ENCODE results near the gene DOCK8. TPM values are rescaled to one million over a fixed set of nuclear protein-coding genes. Genes with fewer than 3 reads are reported as not detected.

The DOCK8 gene
- total RNA-seq, 1 donor = 73.2 TPM

DNA sequence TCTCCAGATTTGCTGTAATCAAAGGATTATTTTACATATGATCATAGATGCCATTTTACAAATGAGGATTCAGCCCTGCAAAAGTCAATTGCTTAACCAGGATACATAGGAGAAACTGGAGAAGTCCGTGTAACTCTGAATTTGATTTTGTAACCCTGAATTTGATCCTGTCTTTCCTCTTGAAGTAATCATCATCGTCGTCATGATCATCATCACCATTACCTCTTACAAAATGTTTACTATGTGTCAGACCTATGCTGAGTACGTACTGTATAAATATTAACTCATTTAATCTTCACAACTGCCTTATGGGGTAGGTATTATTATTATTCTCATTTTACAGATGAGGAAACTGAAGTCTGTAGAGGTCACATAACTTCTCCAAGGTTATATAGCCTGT is 271.5 kb downstream of the DOCK8 start:
- no peak for DNase-seq (ENCODE audit: low read depth in 2 of 3, low spot score in 2 of 3)

DNA sequence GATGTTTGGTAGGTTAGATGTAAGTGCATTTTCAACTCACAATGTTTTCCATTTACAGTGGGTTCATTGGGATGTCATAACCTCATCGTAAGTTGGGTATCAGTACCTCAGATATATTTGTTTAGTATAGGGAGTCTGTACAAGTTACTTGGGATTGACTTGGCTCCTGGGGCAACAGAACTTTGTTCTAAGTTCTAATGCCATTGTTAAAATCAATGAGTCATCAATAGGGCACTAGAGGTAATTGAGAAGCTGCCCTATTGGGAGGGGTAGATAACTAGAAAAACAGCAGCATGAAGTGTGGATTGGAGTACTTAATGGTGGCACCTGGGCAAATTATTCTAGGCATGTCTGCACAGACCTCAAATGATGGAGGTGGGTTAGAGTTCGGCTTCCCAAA is 272.8 kb downstream of the DOCK8 start:
- no peak for DNase-seq (ENCODE audit: low read depth in 2 of 3, low spot score in 2 of 3)

DNA sequence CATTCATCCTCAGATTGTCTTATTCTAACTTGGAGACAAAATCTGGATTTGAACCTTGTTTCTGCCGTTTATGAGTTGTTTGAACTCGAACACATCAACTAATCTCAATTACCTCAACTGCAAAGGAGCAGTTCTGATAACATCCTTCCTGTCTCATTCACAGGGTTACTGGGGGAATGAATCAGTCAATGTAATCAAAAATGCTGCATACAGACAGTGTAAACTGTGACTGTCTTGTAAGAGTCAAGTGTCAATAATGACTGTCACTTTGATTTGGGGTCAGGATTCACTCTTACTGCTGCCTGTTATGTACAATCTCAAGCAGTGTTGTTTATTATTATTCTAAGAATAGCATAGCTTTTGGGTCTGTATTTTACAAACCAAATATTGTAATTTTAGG is 273.8 kb downstream of the DOCK8 start:
- DNase-seq (ENCODE audit: low read depth in 2 of 3, low spot score in 2 of 3) = no peak

DNA sequence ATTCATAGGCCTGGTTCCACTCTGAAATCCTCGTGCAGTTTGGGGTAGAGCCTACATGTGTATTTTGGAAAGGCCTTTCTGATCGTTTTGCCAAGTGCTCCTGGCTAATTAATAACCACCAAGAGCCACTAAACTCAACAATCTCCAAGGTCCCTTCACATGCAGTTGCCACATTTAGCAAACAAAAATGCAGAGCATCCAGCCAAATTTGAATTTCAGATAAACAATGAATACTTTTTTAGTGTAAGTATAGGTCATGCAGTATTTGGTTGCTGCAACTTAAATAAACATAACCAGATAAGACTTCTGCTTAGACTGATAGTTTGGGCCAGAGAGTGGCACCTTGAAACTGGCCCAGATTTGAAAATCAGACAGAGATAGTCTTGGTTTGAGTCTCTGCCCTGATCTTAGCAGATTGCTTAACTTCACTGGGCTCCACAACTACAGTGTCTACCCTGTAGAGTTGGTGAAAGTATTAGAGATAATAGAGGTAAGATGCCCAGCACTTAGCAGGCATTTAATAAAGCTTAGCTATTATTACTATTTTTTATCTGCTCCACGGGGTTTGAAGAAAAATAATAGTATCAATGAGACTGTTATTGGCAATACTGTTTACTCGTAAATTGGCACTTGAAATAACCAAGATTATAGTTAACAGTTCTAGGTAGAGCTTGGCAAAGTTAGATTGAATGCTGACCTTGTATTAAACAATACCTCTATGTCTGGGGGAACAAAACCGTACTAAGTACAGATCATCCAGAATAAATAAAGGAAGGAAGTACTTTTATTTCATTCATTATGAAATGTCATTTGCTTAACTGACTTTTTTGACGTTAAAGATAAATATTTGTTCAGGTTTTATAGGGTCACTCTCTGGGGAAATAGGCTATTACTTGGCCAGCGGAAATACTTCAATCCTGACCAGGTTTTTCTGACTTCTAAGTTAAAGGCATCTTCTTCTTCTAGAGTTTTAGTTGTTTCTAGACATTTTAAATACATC is 274.8 kb downstream of the DOCK8 start:
- no peak for DNase-seq (ENCODE audit: low read depth in 2 of 3, low spot score in 2 of 3)

DNA sequence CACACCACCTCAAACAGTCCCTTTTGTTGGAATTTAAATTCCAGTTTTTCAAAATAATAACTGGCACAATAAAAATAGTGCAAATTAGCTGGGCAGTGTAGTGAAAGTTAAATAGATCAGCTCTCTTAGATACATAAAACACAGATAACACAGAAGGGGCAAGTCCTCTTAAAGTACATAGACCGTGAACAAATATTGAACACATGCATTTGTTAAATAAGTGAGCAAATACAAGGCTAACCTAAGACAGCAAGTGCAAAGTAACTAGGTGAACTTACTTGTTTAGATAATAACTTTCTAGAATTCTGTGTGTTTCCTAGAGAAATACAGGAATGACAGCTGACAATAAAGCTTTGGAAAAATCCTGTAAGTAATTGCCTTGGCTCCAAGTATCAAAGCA is 280.1 kb downstream of the DOCK8 start:
- DNase-seq (ENCODE audit: low read depth in 2 of 3, low spot score in 2 of 3) = no peak

DNA sequence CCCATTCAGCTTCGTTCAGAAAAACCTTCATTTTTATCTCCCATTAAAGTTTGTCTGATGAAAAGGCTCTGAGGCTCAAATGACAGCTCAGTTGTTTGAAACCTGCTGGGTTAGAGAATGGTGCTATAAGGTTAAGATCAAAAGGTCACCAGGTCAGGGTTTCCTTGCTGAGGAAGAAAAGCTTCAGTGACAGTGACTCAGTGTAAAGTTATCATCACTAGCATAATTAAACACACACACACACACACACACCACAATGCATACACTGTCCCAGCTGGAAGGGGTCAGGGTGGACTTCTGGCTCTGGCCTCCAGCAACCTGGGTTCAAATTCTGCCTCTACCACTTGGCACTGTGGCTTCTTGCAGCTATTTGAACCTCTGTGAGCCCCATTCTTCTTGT is 281.1 kb downstream of the DOCK8 start:
- no peak for DNase-seq (ENCODE audit: low read depth in 2 of 3, low spot score in 2 of 3)

DNA sequence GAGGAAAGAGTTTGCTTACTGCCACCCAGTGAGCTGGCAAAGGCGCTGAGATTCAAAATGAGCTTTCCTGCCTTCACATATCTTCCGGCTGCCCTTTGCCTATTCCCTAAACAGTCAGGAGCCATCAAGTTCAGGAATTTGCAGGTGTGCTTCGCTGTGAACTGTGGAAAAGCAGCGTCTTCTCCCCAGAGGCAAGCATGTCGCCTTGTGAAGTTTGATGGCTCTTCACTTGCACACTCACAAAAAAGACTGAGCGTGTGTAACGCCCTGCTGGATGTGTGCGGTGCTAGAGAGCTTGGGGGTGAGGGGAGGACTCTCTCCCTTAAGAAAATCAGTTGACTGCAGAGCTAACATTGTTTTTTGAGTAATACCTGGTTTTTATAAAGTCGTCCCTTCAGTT is 288.7 kb downstream of the DOCK8 start:
- no peak for DNase-seq (ENCODE audit: low read depth in 2 of 3, low spot score in 2 of 3)

DNA sequence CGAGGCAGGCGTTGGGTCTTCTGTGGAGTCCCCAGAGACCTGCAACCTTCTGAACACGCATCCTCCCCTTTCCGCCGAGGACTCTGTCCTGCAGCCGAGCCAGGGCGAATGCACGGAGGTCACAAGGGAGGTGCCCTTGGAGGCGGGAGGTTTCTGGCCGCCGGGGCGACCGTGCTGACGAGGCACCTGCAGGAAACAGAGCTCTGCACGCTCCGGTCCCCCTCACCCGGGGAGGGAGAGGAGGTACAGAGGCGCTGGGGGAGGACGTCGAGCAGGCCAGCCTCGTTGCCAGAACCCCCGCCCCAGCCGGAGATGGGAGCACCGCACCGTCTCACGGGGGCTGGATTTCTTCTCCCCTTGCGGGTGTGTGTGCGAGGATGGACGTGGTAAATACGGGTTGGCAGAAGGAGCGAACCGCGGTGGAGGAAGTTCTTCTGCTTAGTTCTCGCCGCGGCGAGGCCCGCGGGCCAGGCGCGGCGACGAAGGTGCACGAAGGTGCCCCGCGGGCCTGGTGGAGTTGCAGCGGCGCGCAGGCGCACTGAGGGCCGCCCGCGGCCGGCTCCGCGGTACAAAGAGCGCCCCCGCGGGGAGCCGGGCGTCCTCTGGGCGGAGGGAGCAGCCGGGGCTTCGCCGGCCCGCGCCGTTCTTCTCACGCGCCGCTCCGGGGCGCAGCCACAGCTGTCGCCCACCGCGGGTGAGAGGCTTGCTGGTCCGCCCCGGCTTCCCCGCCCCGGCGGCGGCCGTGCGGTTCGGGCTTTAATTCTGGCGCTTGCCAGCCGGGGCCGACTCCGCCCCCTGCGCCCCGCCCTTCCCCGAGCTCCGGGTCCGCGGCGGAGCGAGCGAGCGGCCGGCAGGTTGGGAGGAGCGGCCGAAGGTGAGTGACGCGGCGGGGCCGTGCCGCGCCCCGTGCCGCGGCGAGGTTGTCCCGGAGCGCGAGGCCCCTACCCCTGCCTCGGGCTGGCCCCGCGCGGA is 289.5 kb downstream of the DOCK8 start, which contains the start of gene KANK1:
Gene KANK1 (plus strand): TSS at position 815 of the 972 bp plus-strand sequence.
- peak; percentile 67 to 75 (median 71) for DNase-seq (ENCODE audit: low read depth in 2 of 3, low spot score in 2 of 3)

DNA sequence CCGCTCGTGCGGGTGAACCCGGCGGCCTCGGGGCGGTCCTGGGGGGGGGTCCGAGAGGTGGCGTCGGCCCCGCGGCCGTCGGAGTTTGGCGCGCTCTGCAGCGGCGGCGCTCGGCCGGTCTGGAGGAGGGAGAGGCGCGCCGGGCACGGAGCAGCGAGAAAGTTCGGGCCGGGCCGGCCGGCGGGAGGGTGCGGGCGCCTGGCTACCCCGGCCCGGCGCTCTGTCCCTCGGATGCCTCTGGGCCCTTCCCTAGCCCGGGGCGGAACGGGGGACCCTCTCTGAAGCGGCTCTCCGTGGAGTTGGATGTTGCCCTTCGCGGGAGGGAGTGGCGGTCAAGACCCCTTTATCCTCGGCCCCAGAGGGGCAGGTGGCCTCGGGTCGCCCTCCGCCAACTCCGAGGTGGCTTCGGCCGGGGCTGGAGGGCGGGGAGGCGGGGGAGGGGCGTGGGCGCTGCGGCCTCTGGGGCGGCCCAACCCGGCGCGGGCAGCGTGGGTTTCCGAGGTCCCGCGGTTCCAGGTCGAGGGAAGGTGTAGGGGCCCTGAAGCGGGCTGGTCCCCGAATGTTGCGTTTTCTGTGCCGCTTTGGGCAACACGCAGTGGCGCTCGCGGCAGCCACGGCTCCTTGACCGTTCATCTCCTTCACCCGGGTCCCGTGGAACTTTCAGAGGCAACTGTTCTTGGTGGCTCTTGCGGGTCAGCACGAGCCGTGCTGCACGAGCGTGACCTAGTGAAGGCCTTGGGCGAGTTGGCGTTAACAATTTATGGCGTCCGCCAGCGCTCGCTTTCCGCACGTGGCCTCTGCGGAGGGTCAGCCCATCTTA is 290.5 kb downstream of the DOCK8 start:
- DNase-seq (ENCODE audit: low read depth in 2 of 3, low spot score in 2 of 3) = peak in 1 of 3 donors; percentile 5

DNA sequence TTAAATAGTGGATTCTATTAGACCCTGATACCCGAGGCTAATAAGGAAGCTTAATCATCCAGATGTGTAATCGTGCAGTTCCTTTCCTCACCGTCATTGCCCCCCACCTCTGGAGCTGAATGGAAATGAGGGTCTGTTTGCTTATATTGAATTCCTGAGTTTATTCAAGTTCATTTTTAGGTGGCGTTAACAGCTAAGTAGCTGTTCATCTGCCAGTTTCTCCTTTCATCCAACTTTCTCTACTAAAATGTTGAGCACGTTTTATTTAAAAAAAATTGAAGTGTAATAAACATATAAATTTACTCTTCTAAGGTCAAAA is 291.0 kb downstream of the DOCK8 start:
- peak in 1 of 3 donors; percentile 36 for DNase-seq (ENCODE audit: low read depth in 2 of 3, low spot score in 2 of 3)

DNA sequence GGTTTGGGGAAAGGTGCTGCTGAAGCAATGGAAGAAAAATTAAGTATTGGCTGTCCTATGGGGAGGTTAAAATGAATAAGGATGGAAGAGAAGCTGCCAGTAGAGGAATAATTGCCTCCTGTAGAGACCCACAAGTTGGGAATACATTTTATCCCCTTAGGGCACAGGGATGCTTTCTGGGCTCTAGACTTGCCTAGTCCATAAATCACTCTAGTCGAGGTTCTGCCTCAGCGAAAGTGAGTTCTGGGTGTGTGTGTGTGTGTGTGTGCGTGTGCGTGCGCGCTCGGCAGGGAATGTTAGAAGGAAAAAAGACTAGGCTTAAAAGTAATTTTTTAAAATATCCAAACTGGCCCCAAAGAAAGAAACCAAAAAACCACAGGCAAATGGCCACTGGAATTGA is 291.6 kb downstream of the DOCK8 start:
- no peak for DNase-seq (ENCODE audit: low read depth in 2 of 3, low spot score in 2 of 3)

DNA sequence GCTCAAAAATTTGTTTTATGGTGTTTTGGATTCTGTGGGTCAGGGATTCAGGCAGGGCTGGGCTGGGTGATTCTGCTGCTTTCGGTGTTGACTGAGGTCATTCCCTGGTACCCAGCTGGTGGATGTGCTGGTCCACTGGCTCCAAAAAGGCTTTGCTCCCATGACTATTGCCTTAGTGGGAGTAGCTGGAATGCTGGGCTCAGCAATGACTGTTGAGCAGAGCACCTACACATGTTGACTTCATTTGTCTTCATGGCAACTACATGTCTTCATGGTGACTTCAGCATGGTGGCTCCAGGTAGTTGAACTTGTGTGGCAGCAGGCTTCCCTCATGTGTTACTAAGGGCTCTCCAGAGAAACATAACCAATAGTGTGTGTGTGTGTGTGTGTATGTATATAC is 297.2 kb downstream of the DOCK8 start:
- no peak for DNase-seq (ENCODE audit: low read depth in 2 of 3, low spot score in 2 of 3)

DNA sequence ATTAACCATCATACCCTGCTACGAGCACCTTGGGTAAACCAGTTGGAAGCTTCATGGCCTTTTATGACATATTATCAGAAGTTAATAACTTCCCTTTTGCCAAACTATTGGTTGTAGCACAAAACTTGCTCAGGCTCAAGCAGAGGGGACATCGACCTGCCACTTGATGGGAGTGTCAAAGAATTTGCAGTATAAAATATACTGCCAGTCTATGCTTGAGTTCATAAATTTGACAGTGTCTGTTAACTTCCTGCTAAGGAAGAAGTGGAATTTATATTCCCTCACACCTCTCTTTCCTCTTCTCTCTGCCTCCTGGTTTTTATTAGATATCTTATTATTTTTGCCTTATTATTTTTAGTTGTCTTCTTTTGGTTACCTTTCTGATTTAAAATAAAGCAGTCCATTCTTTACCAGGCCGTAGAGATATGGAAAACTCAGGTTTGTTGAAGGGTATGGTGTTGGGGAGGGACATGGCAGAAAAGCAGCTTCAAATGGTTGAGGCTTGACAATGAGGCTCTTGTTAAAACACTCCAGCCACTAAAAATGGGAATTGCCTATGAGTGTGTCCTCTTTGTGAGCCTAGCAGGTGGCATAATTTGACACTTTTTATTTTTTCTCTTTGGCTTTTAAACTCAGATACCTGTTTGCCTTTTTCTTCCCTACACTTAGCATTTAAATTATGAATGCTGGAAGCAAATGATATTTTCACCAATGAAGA is 298.0 kb downstream of the DOCK8 start:
- DNase-seq (ENCODE audit: low read depth in 2 of 3, low spot score in 2 of 3) = no peak

Other genes starting within 250 kb of the DOCK8 start
- gene WASHC1, start 185.4 kb upstream of the DOCK8 start, total RNA-seq = 6.2 TPM
- gene FOXD4, start 96.4 kb upstream of the DOCK8 start, total RNA-seq = 0.27 TPM
- 6.5 TPM for gene ZNG1A, start 35.8 kb upstream of the DOCK8 start, total RNA-seq